ENCODE results near the gene CXCR3. TPM values are rescaled to one million over a fixed set of nuclear protein-coding genes. Genes with fewer than 3 reads are reported as not detected.
A peak's percentile ranks its signal among the peaks of the same experiment; 100 is the strongest.
"Not testable (repeated sequence)": the region's sequence is repeated elsewhere in the genome, so short reads cannot be mapped to it uniquely, and the experiment has no call there.

The CXCR3 gene
- total RNA-seq = 100 to 1,000 TPM; 141 to 145 TPM

DNA sequence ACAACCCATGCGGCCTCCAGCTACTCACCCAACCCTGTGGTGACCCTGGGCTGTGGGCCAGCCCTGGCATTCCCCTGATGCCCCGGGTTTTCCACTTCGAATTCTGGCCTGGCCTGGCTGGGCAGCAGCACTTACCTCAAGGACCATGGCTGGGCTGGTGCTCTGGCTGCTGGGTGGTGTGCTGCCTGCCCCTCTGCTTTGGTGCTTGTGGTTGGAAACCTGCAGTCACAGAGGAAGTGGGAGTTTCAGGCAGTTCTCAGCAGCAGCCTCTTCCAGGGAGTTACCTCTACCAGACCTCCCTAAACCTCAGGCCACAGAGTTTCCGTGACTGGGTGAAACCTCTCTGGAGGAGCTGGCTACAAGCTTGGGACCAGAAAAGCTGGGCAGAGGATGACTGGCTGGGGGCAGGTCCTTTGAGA, at the start of gene CXCR3:
TSS of gene CXCR3 (minus strand) at position 209 of the 419 bp plus-strand sequence. CDS start at position 147, 62 bp downstream.
- POLR2A ChIA-PET = interaction anchor here (0.6 to 3.4 kb wide), 7 partner anchors 10 to 85 kb away, joined by 3 to 32 read pairs (median 3); partner anchors contain the start of gene OGT
- peak; percentile 53 for ATAC-seq

DNA sequence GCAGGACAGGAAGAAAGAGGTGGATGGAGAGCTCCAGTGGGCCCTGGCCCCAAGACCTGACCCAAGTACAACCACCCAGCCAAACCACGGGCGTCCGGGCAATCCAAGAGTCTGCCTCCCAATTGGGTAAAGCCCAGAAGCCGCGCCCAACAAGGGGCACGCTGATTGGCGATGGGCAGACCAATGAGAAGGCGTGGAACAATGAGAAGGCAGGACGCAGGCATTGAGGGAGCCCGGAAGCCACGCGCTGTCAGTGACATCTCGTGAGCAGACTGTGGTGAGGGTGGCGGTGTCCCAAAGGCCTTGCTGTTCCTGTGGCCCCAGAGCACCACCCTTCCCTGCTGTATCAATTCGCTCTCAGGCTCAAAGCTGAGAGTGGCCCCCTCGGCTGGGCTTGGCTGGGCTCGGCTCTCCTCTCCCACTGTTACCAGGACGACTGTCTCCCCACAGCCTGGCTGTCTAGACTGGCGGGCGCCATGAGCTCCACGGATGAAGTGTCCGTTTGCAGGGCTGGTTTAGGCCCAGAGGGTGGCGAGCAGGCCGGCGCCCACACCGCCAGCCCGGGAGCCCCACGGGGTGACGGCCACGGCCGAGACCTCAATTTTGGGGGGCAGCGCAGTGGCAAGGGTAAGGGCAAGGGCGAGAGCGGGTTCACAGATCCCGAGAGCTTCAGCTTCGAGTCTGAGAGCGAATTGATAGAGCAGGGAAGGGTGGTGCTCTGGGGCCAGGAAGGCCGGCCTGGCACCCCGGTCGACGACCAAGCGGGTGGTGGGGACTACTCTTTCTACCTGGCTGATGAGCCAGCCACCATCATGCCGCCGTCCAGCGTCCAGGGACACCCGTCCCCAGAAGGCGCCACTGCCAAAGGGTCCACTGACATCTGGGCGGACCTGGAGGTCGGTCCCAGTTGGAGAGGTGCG, 49.3 kb upstream of the CXCR3 start, which contains the start of gene LOC101059915:
TSS of gene LOC101059915 (plus strand) at position 219 of the 920 bp plus-strand sequence.
- ChIA-PET CTCF (no interaction called here), POLR2A (interaction anchor here (0.6 kb wide), 1 partner anchor 208 kb away, joined by 3 read pairs; no protein-coding TSS in a partner anchor)
- Mint-ChIP-seq H3K4me1 (ENCODE audit: low read depth) (peaks cover 39% of the 10 kb centered on the region), H3K36me3 (ENCODE audit: low read depth) (no peaks in the 10 kb centered on the region), H3K9me3 (ENCODE audit: insufficient read depth) (no peaks in the 10 kb centered on the region), H3K4me3 (no peak within 1 kb of the TSS), H3K27me3 (ENCODE audit: low read depth) (peaks cover 5% of the 10 kb centered on the region), H3K27ac (no peak within 1 kb of the TSS)
- DNase-seq (no peak), ATAC-seq (no peak)

More for the DNA sequence above, at the start of gene CXCR3:
- peak; percentile 84 for DNase-seq
- peaks cover 71% of the 10 kb centered on the region for H3K4me1 Mint-ChIP-seq (ENCODE audit: low read depth)
- CTCF ChIA-PET = interaction anchor here (0.6 to 9.6 kb wide), 7 partner anchors 11 to 177 kb away, joined by 3 to 56 read pairs (median 12); no protein-coding TSS in a partner anchor
- H3K9me3 Mint-ChIP-seq (ENCODE audit: insufficient read depth) = no peaks in the 10 kb centered on the region
- no peaks in the 10 kb centered on the region for H3K27me3 Mint-ChIP-seq (ENCODE audit: low read depth)
- H3K4me3 Mint-ChIP-seq = peak within 1 kb of the TSS; percentile 89
- H3K36me3 Mint-ChIP-seq (ENCODE audit: low read depth) = peaks cover 51% of the 10 kb centered on the region
- H3K27ac Mint-ChIP-seq = peak within 1 kb of the TSS; percentile 91

DNA sequence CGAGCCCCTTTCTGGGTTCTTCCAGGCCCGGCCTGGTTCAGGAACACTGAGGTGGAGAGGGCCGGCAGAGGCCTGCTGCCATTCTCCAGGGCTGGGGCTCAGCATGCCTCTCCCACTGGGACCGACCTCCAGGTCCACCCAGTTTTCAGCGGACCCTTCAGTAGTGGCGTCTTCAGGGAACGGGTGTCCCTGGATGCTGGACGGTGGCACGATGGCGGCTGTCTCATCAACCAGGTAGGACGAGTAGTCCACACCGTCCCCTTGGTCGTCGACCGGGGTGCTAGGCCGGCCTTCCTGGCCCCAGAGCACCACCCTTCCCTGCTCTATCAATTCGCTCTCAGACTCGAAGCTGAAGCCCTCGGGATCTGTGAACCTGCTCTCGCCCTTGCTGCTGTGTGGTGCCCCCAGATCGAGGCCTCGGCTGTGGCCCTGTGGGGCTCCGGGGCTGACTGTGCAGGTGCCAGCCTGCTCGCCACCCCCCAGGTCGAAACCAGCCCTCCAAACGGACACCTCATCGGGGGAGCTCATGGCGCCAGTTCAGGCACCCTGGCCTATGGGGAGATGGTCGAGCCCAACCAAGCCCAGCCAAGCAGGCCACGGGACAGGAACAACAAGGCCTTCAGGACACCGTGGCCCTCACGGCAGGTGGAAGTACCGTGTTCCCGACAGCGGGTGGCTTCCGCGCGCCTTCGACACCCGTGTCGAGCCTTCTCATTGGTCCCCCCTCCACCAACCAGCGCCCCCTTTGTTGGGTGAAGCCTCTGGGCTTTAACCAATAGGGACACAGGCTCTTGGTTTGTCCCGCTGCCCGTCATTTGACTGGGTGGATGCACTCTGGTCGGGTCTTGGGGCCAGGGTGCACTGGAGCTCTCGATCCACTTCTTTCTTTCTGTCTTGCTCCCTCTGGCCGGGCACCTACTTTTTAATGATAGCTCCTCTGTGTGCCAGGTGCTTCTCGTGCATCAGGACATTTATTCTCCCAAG, 48.2 kb upstream of the CXCR3 start:
- Mint-ChIP-seq H3K36me3 (ENCODE audit: low read depth) (no peaks in the 10 kb centered on the region), H3K4me1 (ENCODE audit: low read depth) (peaks cover 41% of the 10 kb centered on the region), H3K9me3 (ENCODE audit: insufficient read depth) (no peaks in the 10 kb centered on the region), H3K27me3 (ENCODE audit: low read depth) (peaks cover 3% of the 10 kb centered on the region), H3K4me3 (no peak overlapping the region), H3K27ac (no peak overlapping the region)
- DNase-seq (no peak), ATAC-seq (no peak)
- ChIA-PET CTCF (no interaction called here), POLR2A (interaction anchor here (0.6 kb wide), 1 partner anchor 207 kb away, joined by 3 read pairs; no protein-coding TSS in a partner anchor)

DNA sequence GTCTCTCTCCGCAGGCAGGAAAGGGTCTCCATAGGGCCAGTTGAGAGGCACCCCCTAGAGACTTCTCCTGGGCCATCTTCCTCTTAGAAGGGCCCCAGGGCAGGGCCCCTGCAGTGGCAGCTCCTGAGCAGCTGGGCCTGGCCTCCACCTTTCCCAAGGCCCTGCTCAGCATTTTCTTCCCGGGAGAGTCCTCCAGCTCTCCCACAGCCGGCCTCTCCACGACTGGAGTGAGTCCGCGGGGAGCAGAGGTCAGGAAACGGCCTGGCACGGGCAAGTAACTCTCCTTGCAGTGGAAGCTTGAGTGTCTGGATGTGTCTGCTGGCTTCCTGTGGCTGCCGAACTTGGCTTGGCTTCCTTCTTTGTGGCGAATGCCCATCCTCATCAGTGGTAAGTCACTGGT, 47.4 kb upstream of the CXCR3 start:
- no peaks in the 10 kb centered on the region for H3K36me3 Mint-ChIP-seq (ENCODE audit: low read depth)
- H3K27me3 Mint-ChIP-seq (ENCODE audit: low read depth) = peaks cover 3% of the 10 kb centered on the region
- H3K4me1 Mint-ChIP-seq (ENCODE audit: low read depth) = peaks cover 38% of the 10 kb centered on the region
- CTCF ChIA-PET = interaction anchor here (0.6 kb wide), 1 partner anchor 318 kb away, joined by 3 read pairs; no protein-coding TSS in a partner anchor
- DNase-seq (no peak), ATAC-seq (no peak)
- H3K9me3 Mint-ChIP-seq (ENCODE audit: insufficient read depth) = no peaks in the 10 kb centered on the region
- H3K4me3 Mint-ChIP-seq = no peak overlapping the region
- H3K27ac Mint-ChIP-seq = no peak overlapping the region
- POLR2A ChIA-PET = no interaction called here

DNA sequence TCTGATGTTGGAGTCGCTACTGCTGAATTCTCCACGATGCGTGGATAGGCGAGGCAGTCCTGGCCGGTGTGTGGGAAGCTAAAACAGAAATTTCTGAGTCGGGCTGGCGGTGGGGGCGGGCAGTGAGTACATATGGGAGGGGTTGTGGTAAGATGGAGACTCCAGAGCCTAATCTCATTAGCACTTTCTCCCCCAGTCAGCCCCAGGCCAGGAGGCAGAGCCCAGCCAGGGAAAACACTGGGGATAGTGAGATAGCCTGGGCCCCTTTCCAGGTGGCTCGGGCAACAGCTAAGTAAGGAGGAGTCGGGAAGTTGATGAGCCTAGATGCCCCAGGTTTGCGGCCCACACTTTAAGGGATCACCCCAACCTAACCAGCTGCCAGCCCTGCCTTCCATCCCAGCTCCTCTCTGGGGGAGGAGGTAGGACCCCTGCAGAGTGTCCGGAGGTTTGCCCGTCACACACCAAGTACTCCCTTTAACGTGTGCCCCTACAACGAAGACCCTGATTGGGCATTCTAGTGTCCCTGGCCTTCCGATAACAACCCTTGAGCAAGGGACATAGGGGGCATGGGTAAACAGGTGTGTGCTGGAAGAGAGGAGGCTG, 46.7 kb upstream of the CXCR3 start:
- Mint-ChIP-seq H3K9me3 (ENCODE audit: insufficient read depth) (no peaks in the 10 kb centered on the region), H3K4me1 (ENCODE audit: low read depth) (peaks cover 31% of the 10 kb centered on the region), H3K4me3 (no peak overlapping the region), H3K27me3 (ENCODE audit: low read depth) (no peaks in the 10 kb centered on the region), H3K27ac (no peak overlapping the region), H3K36me3 (ENCODE audit: low read depth) (no peaks in the 10 kb centered on the region)
- DNase-seq (no peak), ATAC-seq (no peak)
- ChIA-PET POLR2A (no interaction called here), CTCF (interaction anchor here (0.6 kb wide), 1 partner anchor 319 kb away, joined by 3 read pairs; no protein-coding TSS in a partner anchor)

DNA sequence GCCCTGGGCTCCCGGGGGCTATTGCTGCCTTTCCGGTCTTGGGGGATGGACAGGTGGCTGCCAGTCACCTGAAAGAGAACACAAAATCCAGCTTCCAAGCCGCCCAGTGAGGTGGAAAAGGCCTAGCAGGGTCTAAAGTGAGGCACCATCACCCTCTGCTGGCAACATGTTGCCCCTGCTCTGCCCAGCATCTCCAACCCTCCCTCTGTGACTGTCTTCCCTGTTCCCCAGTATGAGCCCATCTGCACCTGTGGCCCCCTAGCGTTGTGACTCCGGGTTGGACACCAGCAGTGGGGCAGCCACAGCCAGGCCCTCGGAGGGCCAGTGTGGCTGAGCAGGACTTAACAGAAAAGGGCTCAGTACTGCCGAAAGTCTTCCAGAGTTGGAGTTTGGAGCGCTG, 45.9 kb upstream of the CXCR3 start:
- H3K4me3 Mint-ChIP-seq; H3K27ac Mint-ChIP-seq; H3K9me3 Mint-ChIP-seq (ENCODE audit: insufficient read depth); H3K27me3 Mint-ChIP-seq (ENCODE audit: low read depth); POLR2A ChIA-PET; H3K36me3 Mint-ChIP-seq (ENCODE audit: low read depth): not testable (repeated sequence)
- peaks cover 31% of the 10 kb centered on the region for H3K4me1 Mint-ChIP-seq (ENCODE audit: low read depth)
- DNase-seq = peak; percentile 38
- ATAC-seq = peak; percentile 59
- CTCF ChIA-PET = interaction anchor here (1.0 to 1.1 kb wide), 2 partner anchors 42 to 185 kb away, joined by 3 to 4 read pairs; no protein-coding TSS in a partner anchor

DNA sequence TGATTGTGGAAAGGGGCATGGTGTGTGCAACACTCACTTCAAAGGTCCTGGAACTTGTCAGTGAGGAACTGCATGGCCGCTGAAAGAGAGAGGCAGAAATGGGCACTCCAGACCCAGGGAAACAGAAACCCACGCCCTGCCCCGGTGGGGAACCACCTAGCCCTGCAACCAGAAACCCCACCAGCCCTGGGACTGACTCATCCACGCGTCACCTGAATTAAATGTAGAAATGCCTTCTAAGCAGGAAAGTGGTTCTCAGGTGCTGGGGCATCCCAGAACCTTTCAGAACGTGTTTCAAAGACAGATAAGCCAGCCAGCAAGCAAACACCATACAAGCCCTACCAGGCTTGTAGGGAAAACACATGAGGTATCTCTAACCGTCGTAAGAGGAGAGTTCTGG, 44.9 kb upstream of the CXCR3 start:
- H3K27ac Mint-ChIP-seq = peak overlapping the region; percentile 77

DNA sequence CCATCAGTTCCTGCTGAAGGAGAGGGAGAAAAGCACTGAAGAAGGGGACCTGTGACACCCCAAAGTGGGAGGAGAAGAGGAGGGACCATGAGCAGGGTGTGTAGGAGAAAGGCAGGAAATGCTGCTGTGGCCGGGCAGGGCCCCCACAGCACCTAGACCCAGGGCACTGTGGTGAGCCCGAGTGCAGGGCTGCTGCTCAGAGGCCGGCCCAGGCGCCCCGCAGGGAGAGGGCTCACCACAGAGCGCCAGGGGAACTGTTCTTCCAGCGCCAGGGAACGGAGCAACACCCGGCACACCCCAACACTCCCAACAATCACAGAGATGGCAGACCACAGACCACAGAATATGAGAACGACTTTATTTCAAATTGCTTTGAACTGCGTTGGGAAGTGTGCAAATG, 44.3 kb upstream of the CXCR3 start:
- H3K4me1 Mint-ChIP-seq (ENCODE audit: low read depth) = peaks cover 31% of the 10 kb centered on the region
- CTCF ChIA-PET; POLR2A ChIA-PET; H3K36me3 Mint-ChIP-seq (ENCODE audit: low read depth); H3K27me3 Mint-ChIP-seq (ENCODE audit: low read depth); H3K9me3 Mint-ChIP-seq (ENCODE audit: insufficient read depth): not testable (repeated sequence)
- ATAC-seq (peak; percentile 54), DNase-seq (peak; percentile 55)
- peak overlapping the region; percentile 89 for H3K27ac Mint-ChIP-seq
- H3K4me3 Mint-ChIP-seq = peak overlapping the region; percentile 72

More for the DNA sequence above, 44.9 kb upstream of the CXCR3 start:
- CTCF ChIA-PET = interaction anchor here (1.1 kb wide), 1 partner anchor 184 kb away, joined by 3 read pairs; no protein-coding TSS in a partner anchor
- H3K4me3 Mint-ChIP-seq = peak overlapping the region; percentile 72
- H3K36me3 Mint-ChIP-seq (ENCODE audit: low read depth); H3K9me3 Mint-ChIP-seq (ENCODE audit: insufficient read depth); POLR2A ChIA-PET; H3K27me3 Mint-ChIP-seq (ENCODE audit: low read depth): not testable (repeated sequence)
- ATAC-seq (peak; percentile 44), DNase-seq (peak; percentile 57)
- H3K4me1 Mint-ChIP-seq (ENCODE audit: low read depth) = peaks cover 31% of the 10 kb centered on the region

DNA sequence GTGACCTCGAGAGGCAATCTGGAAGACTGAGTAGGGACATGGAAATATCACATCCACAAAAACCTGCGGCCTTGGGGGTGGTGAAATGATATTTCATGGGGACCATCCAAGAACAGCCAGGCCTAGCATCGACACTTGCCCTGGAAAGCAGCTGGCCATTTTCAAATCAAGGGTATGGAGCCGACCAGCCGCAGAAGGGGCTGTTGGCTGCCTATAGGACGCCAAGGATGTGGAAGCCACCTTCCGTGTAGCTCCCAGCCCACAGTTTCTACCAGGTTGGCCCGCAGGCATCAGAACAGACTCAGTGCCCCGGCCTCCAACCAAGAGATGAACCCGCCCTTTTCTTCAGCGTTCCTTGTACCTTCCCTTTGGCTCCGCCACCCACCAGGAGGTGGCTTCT, 43.6 kb upstream of the CXCR3 start:
- no peaks in the 10 kb centered on the region for H3K36me3 Mint-ChIP-seq (ENCODE audit: low read depth)
- no peak for ATAC-seq
- no peak overlapping the region for H3K4me3 Mint-ChIP-seq

DNA sequence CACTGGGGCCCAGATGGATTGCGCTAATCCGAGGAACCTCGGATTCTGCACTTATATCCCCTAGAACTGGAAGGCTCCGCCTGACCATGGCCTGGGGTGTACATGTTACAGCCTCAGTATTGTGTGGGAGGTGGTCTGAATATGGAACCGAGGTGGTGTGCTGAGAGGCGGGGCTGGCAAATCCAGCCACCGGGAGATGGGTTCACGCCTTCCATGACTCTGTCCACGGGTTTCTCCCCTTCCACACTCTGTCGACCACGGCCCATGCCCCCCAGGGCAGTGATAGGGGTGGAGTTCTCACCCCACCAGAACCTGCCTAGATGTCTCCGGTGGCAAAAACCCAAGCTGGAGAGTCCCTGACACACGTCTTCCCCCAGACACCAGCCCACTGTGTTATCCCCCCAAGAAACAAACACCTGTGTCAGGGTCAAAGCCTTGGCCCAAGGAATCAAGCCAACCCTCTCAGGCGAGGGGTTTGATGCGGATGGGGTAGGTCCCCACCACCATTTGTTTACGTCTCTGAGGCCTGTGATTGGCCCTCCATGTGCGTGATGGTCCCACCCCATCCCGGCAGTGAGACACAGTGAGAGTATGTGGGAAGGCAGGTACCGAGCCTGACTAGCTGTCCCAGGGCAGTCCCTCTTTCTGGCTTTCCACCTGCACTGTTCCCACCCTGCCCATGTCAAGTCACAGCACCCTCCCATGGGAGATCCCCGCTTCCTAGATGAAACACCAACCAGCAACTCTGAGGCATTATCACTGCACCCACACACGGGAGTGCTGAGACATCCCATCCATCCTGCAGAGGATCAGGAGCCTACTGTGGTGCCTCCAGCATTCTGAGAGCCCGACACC, 42.5 kb upstream of the CXCR3 start:
- Mint-ChIP-seq H3K9me3 (ENCODE audit: insufficient read depth) (no peaks in the 10 kb centered on the region), H3K4me3 (no peak overlapping the region), H3K27me3 (ENCODE audit: low read depth) (peaks cover 4% of the 10 kb centered on the region), H3K27ac (no peak overlapping the region), H3K36me3 (ENCODE audit: low read depth) (no peaks in the 10 kb centered on the region), H3K4me1 (ENCODE audit: low read depth) (peaks cover 37% of the 10 kb centered on the region)
- DNase-seq = no peak
- ATAC-seq = no peak
- CTCF ChIA-PET = no interaction called here
- POLR2A ChIA-PET = interaction anchor here (0.7 kb wide), 1 partner anchor 25 kb away, joined by 3 read pairs; no protein-coding TSS in a partner anchor

More for the DNA sequence above, 43.6 kb upstream of the CXCR3 start:
- H3K9me3 Mint-ChIP-seq (ENCODE audit: insufficient read depth) = no peaks in the 10 kb centered on the region
- H3K27me3 Mint-ChIP-seq (ENCODE audit: low read depth) = peaks cover 4% of the 10 kb centered on the region
- peaks cover 32% of the 10 kb centered on the region for H3K4me1 Mint-ChIP-seq (ENCODE audit: low read depth)
- no peak for DNase-seq
- POLR2A ChIA-PET = no interaction called here
- H3K27ac Mint-ChIP-seq = no peak overlapping the region
- CTCF ChIA-PET = no interaction called here
